SK-N-SH treated with all-trans-retinoic acid at 6 μM for 48 hours (cell line): ENCODE results near the gene CAMKMT.

Source experiments
- ATAC-seq: fragments of 200-7000 bp; cut with Tn5 transposase; 3 replicates; pipeline ENCODE4 v1.9.1; 2020; ENCODE audit warnings: mild to moderate bottlenecking, moderate library complexity
- ARNTL ChIP-seq: fragments of 450-650 bp; formaldehyde crosslinking; IDR thresholded peaks from 2 replicates; pipeline ENCODE4 v1.5.0; 2020; ENCODE audit warnings: low read depth, mild to moderate bottlenecking, moderate library complexity, borderline replicate concordance
- BACH2 ChIP-seq: fragments of 250-450 bp; sonication (Bioruptor Pico); IDR thresholded peaks from 2 replicates; pipeline ENCODE4 v1.9.0; 2021; ENCODE audit warnings: mild to moderate bottlenecking, borderline replicate concordance
- CSDC2 ChIP-seq: fragments of 250-450 bp; sonication (Bioruptor Pico); IDR thresholded peaks from 2 replicates; pipeline ENCODE4 v1.5.0; 2020; ENCODE audit warnings: mild to moderate bottlenecking, moderate library complexity
- ESRRG ChIP-seq: fragments of 250-450 bp; sonication (Bioruptor Pico); IDR thresholded peaks from 2 replicates; pipeline ENCODE4 v1.6.1; 2021; ENCODE audit warnings: mild to moderate bottlenecking
- GLIS3 ChIP-seq: fragments of 250-450 bp; sonication (Bioruptor Pico); IDR thresholded peaks from 2 replicates; pipeline ENCODE4 v1.5.0; 2020; ENCODE audit warnings: mild to moderate bottlenecking, moderate library complexity
- ISL1 ChIP-seq: fragments of 250-450 bp; sonication (Bioruptor Pico); IDR thresholded peaks from 2 replicates; pipeline ENCODE4 v2.1.2; 2022; ENCODE audit warnings: mild to moderate bottlenecking, moderate library complexity
- OSR1 ChIP-seq: fragments of 250-450 bp; sonication (Bioruptor Pico); IDR thresholded peaks from 2 replicates; pipeline ENCODE4 v1.8.0; 2022; ENCODE audit warnings: moderate library complexity, mild to moderate bottlenecking, inconsistent platforms
- PPARA ChIP-seq: fragments of 250-450 bp; sonication (Bioruptor Pico); IDR thresholded peaks from 2 replicates; pipeline ENCODE4 v1.5.0; 2020; ENCODE audit warnings: mild to moderate bottlenecking, borderline replicate concordance
- RARB ChIP-seq: fragments of 250-450 bp; sonication (Bioruptor Pico); IDR thresholded peaks from 2 replicates; pipeline ENCODE4 v1.8.0; 2021; ENCODE audit warnings: mild to moderate bottlenecking, moderate library complexity
- SNAI2 ChIP-seq: fragments of 250-450 bp; sonication (Bioruptor Pico); IDR thresholded peaks from 2 replicates; pipeline ENCODE4 v1.5.0; 2020; ENCODE audit warnings: mild to moderate bottlenecking, moderate library complexity
- TCF4 ChIP-seq: fragments of 250-450 bp; sonication (Bioruptor Pico); IDR thresholded peaks from 2 replicates; pipeline ENCODE4 v1.8.0; 2021; ENCODE audit warnings: mild to moderate bottlenecking, moderate library complexity, borderline replicate concordance
- TOX ChIP-seq: fragments of 250-450 bp; sonication (Bioruptor Pico); IDR thresholded peaks from 2 replicates; pipeline ENCODE4 v1.8.0; 2021; ENCODE audit warnings: mild to moderate bottlenecking, moderate library complexity, borderline replicate concordance
- ZC3H10 ChIP-seq: fragments of 250-450 bp; sonication (Bioruptor Pico); IDR thresholded peaks from 2 replicates; pipeline ENCODE4 v1.5.1; 2021; ENCODE audit warnings: mild to moderate bottlenecking, moderate library complexity
- ZFP3 ChIP-seq: fragments of 250-450 bp; sonication (Bioruptor Pico); IDR thresholded peaks from 2 replicates; pipeline ENCODE4 v1.5.0; 2020; ENCODE audit warnings: mild to moderate bottlenecking, moderate library complexity
- ZFP30 ChIP-seq: fragments of 450-650 bp; formaldehyde crosslinking; IDR thresholded peaks from 2 replicates; pipeline ENCODE4 v1.5.0; 2022; ENCODE audit warnings: mild to moderate bottlenecking, moderate library complexity
- ZNF565 ChIP-seq: fragments of 450-650 bp; formaldehyde crosslinking; conservative IDR thresholded peaks from 2 replicates; pipeline ENCODE4 v1.5.0; 2020; ENCODE audit warnings: low read depth, mild to moderate bottlenecking, moderate library complexity
- ZNF70 ChIP-seq: fragments of 450-650 bp; formaldehyde crosslinking; IDR thresholded peaks from 2 replicates; pipeline ENCODE4 v1.5.0; 2020; ENCODE audit warnings: mild to moderate bottlenecking, moderate library complexity
- ZNF8 ChIP-seq: fragments of 450-650 bp; formaldehyde crosslinking; IDR thresholded peaks from 2 replicates; pipeline ENCODE4 v1.5.0; 2020; ENCODE audit warnings: mild to moderate bottlenecking, moderate library complexity
- TF ChIP-seq, protein P1 (sequence below): fragments of 250-450 bp; sonication (Bioruptor Pico); IDR thresholded peaks from 2 replicates; pipeline ENCODE4 v1.5.0; 2020; ENCODE audit warnings: mild to moderate bottlenecking, moderate library complexity
- TF ChIP-seq, protein P2 (sequence below): fragments of 250-450 bp; sonication (Bioruptor Pico); IDR thresholded peaks from 2 replicates; pipeline ENCODE4 v1.5.1; 2021; ENCODE audit warnings: mild to moderate bottlenecking, moderate library complexity
- TF ChIP-seq, protein P3 (sequence below): fragments of 250-450 bp; sonication (Bioruptor Pico); IDR thresholded peaks from 2 replicates; pipeline ENCODE4 v1.8.0; 2021; ENCODE audit warnings: low read depth, mild to moderate bottlenecking, moderate library complexity, borderline replicate concordance

Gene CAMKMT

DNA sequence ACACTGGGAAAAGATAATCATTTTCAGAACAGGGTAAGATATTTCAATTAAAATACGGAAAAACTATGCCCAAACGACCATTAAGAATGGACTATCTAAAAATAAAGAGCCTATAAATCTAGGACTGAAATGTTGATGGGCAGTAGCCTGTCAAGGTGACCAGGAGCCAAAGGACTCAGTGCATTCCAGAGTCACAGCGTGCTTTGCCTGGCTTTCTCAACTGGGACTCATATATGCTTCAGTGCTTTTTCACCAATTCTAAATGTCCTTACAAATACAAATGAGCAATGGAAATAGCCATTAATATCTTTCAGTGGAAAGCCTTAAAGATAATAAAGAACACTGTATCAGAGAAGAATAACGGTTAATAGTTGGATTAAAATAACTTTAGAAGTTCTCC lies 35.9 kb upstream of the CAMKMT start (continued):
- TF ChIP-seq, protein P1, sequence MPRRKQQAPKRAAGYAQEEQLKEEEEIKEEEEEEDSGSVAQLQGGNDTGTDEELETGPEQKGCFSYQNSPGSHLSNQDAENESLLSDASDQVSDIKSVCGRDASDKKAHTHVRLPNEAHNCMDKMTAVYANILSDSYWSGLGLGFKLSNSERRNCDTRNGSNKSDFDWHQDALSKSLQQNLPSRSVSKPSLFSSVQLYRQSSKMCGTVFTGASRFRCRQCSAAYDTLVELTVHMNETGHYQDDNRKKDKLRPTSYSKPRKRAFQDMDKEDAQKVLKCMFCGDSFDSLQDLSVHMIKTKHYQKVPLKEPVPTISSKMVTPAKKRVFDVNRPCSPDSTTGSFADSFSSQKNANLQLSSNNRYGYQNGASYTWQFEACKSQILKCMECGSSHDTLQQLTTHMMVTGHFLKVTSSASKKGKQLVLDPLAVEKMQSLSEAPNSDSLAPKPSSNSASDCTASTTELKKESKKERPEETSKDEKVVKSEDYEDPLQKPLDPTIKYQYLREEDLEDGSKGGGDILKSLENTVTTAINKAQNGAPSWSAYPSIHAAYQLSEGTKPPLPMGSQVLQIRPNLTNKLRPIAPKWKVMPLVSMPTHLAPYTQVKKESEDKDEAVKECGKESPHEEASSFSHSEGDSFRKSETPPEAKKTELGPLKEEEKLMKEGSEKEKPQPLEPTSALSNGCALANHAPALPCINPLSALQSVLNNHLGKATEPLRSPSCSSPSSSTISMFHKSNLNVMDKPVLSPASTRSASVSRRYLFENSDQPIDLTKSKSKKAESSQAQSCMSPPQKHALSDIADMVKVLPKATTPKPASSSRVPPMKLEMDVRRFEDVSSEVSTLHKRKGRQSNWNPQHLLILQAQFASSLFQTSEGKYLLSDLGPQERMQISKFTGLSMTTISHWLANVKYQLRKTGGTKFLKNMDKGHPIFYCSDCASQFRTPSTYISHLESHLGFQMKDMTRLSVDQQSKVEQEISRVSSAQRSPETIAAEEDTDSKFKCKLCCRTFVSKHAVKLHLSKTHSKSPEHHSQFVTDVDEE, result no peak

DNA sequence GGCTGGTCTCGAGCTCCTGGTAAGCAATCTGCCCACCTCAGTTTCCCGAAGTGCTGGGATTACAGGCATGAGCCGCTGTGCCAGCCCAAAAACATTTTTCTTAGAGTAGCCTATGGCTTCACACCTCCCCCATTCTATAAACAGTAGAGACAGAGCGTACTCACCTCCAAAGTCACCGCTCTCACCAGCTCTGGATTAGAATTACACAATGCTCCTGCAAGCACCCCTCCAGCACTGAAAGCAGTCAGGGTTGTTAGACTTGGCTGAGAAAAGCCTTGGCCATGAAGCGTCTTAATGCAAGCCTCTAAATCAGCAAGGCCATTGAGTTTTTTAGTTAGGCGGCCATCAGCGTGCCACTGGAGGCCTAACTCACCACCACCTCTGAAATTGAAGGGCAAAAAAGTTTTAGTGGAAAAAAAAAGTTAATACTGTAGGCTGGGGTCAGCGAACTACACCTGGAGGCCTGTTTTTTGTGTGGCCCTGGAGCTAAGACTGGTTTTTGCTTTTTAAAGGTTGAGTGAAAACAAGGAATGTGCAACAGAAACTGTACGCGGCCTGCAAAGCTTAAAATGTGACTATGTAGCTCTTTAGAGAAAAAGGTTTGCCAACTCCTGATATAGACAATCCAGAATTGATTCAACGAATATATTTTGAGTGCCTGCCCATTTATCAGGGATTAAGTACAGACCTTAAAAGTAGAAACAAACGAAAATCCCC lies 35.0 kb upstream of the CAMKMT start:
- no peak for ATAC-seq
- TF ChIP-seq ZFP30 (no peak), CSDC2 (CRISPR knock-in tag) (no peak), ESRRG (no peak), ZNF8 (CRISPR knock-in tag) (no peak), GLIS3 (CRISPR knock-in tag) (no peak), ZNF70 (CRISPR knock-in tag) (no peak)
- TF ChIP-seq, protein P2, sequence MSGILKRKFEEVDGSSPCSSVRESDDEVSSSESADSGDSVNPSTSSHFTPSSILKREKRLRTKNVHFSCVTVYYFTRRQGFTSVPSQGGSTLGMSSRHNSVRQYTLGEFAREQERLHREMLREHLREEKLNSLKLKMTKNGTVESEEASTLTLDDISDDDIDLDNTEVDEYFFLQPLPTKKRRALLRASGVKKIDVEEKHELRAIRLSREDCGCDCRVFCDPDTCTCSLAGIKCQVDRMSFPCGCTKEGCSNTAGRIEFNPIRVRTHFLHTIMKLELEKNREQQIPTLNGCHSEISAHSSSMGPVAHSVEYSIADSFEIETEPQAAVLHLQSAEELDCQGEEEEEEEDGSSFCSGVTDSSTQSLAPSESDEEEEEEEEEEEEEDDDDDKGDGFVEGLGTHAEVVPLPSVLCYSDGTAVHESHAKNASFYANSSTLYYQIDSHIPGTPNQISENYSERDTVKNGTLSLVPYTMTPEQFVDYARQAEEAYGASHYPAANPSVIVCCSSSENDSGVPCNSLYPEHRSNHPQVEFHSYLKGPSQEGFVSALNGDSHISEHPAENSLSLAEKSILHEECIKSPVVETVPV, result no peak

DNA sequence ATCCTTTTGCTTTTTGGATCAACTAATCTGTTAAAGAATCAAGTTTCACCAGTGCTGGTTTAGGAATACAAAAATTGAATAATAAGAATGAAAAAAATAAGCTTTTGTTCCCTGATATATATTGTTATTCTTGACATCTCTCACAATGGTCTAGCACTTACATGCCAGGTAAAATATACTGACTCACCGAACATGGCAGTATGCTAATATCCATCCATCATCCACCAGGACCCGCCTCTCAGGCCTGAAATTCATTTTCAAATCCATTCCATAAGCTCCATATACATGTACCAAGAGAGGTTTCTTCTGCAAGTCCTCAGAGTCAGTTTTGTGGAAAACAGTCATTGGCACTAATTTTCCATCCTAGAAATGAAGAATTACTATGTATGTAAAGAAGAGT lies 33.0 kb upstream of the CAMKMT start:
- ATAC-seq, result no peak

DNA sequence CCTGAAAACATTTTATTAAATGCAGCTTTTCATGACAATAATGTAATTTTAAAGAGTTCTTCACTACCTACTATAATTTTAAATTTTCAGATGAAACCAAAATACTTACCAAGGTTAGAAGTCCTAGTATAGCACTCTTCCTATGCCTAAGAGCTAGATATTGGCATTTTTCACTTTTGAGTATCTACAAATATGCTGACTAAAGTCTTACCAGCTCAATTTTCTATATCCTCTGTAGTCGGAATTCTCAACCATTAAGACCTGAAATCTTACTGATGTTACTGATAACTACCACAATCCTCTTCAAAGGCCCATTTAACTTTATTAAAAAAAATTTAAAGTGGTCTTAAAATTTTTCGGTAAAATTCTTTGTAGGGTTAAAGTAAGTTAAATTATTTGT lies 32.4 kb upstream of the CAMKMT start:
- ATAC-seq, result no peak
- no peak for TF ChIP-seq ARNTL (CRISPR knock-in tag)
- TF ChIP-seq, protein P3, sequence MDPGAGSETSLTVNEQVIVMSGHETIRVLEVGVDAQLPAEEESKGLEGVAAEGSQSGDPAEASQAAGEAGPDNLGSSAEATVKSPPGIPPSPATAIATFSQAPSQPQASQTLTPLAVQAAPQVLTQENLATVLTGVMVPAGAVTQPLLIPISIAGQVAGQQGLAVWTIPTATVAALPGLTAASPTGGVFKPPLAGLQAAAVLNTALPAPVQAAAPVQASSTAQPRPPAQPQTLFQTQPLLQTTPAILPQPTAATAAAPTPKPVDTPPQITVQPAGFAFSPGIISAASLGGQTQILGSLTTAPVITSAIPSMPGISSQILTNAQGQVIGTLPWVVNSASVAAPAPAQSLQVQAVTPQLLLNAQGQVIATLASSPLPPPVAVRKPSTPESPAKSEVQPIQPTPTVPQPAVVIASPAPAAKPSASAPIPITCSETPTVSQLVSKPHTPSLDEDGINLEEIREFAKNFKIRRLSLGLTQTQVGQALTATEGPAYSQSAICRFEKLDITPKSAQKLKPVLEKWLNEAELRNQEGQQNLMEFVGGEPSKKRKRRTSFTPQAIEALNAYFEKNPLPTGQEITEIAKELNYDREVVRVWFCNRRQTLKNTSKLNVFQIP (CRISPR knock-in tag), result no peak
- no peak for TF ChIP-seq TOX (CRISPR knock-in tag)
- TF ChIP-seq SNAI2 (CRISPR knock-in tag), result no peak
- no peak for TF ChIP-seq OSR1 (CRISPR knock-in tag)
- TF ChIP-seq ZFP3, result no peak
- TF ChIP-seq ISL1 (CRISPR knock-in tag), result no peak
- TF ChIP-seq BACH2 (CRISPR knock-in tag), result no peak
- TF ChIP-seq ZNF8 (CRISPR knock-in tag), result no peak
- TF ChIP-seq, protein P1, result no peak
- no peak for TF ChIP-seq CSDC2 (CRISPR knock-in tag)
- no peak for TF ChIP-seq ZC3H10 (CRISPR knock-in tag)
- no peak for TF ChIP-seq GLIS3 (CRISPR knock-in tag)

More for the DNA sequence above, 33.0 kb upstream of the CAMKMT start:
- no peak for TF ChIP-seq BACH2 (CRISPR knock-in tag)
- no peak for TF ChIP-seq PPARA (CRISPR knock-in tag)
- no peak for TF ChIP-seq TOX (CRISPR knock-in tag)
- TF ChIP-seq, protein P1, result no peak
- TF ChIP-seq, protein P3 (CRISPR knock-in tag), result no peak
- TF ChIP-seq TCF4 (CRISPR knock-in tag), result no peak
- TF ChIP-seq OSR1 (CRISPR knock-in tag), result no peak
- TF ChIP-seq ZNF70 (CRISPR knock-in tag), result no peak
- TF ChIP-seq ZNF8 (CRISPR knock-in tag), result no peak
- no peak for TF ChIP-seq RARB (CRISPR knock-in tag)
- TF ChIP-seq ZNF565 (CRISPR knock-in tag), result no peak
- no peak for TF ChIP-seq ZC3H10 (CRISPR knock-in tag)
- TF ChIP-seq ISL1 (CRISPR knock-in tag), result no peak
- TF ChIP-seq GLIS3 (CRISPR knock-in tag), result no peak
